KBM-7 (cell line): ENCODE results near the gene FHIT.
"Not testable (repeated sequence)": the region's sequence is repeated elsewhere in the genome, so short reads cannot be mapped to it uniquely, and the experiment has no call there.

Experiments used
- DNase-seq: peaks from one replicate; pipeline ENCODE4 v3.0.0-alpha.2; 2015
- in situ Hi-C: fragments of 300-500 bp; cut with MboI; formaldehyde crosslinking; loops from 2 replicates; pipeline ENCODE4 v1.14.3; 2020; ENCODE audit warnings: low sequenced_read_pairs, low pct_unique_long_range_greater_than_20kb, mixed read lengths

Gene FHIT

GRCh38 chr3:59978979-59979378, 1272.3 kb downstream of the FHIT start:
- in situ Hi-C loops: no loop called here
- no peak for DNase-seq

GRCh38 chr3:59970796-59971195, 1280.5 kb downstream of the FHIT start:
- in situ Hi-C loops: no loop called here
- DNase-seq: no peak

- DNase-seq: no peak
- in situ Hi-C loops: no loop called here
Observed at GRCh38 chr3:59970376-59970775, 1280.9 kb downstream of the FHIT start.

- in situ Hi-C loops: no loop called here
- no peak for DNase-seq
Observed at GRCh38 chr3:59968513-59969045, 1282.7 kb downstream of the FHIT start.

- DNase-seq: no peak
- in situ Hi-C loops: no loop called here
Observed at GRCh38 chr3:59963676-59964075, 1287.6 kb downstream of the FHIT start.

GRCh38 chr3:59957150-59957549, 1294.1 kb downstream of the FHIT start:
- in situ Hi-C loops: no loop called here
- no peak for DNase-seq

- in situ Hi-C loops: no loop called here
- no peak for DNase-seq
Observed at GRCh38 chr3:59953104-59953503, 1298.1 kb downstream of the FHIT start.

- DNase-seq: no peak
- in situ Hi-C loops: no loop called here
Observed at GRCh38 chr3:59949311-59949710, 1301.9 kb downstream of the FHIT start.

GRCh38 chr3:59946401-59946800, 1304.9 kb downstream of the FHIT start:
- no peak for DNase-seq
- in situ Hi-C loops: no loop called here

- DNase-seq: no peak
- in situ Hi-C loops: no loop called here
Observed at GRCh38 chr3:59940718-59941117, 1310.5 kb downstream of the FHIT start.

GRCh38 chr3:59939826-59940426, 1311.3 kb downstream of the FHIT start:
- in situ Hi-C loops: no loop called here
- no peak for DNase-seq

- DNase-seq: no peak
- in situ Hi-C loops: no loop called here
Observed at GRCh38 chr3:59938828-59939227, 1312.4 kb downstream of the FHIT start.

- in situ Hi-C loops: no loop called here
- DNase-seq: no peak
Observed at GRCh38 chr3:59937201-59937600, 1314.1 kb downstream of the FHIT start.

GRCh38 chr3:59936472-59936871, 1314.8 kb downstream of the FHIT start:
- DNase-seq: no peak
- in situ Hi-C loops: no loop called here

- in situ Hi-C loops: no loop called here
- no peak for DNase-seq
Observed at GRCh38 chr3:59935025-59935424, 1316.2 kb downstream of the FHIT start.

- DNase-seq, in situ Hi-C loops: not testable (repeated sequence)
Observed at GRCh38 chr3:59934560-59934959, 1316.7 kb downstream of the FHIT start.

- in situ Hi-C loops: no loop called here
- no peak for DNase-seq
Observed at GRCh38 chr3:59930170-59930569, 1321.1 kb downstream of the FHIT start.

- DNase-seq: no peak
- in situ Hi-C loops: no loop called here
Observed at GRCh38 chr3:59927056-59927455, 1324.2 kb downstream of the FHIT start.

GRCh38 chr3:59925946-59926345, 1325.3 kb downstream of the FHIT start:
- no peak for DNase-seq
- in situ Hi-C loops: no loop called here

- in situ Hi-C loops: no loop called here
- no peak for DNase-seq
Observed at GRCh38 chr3:59922192-59922591, 1329.1 kb downstream of the FHIT start.

GRCh38 chr3:59920822-59921221, 1330.4 kb downstream of the FHIT start:
- in situ Hi-C loops: no loop called here
- DNase-seq: no peak
